Mucosa of rectum (tissue), 2 donors: ENCODE results near the gene LMBR1.

Source experiments
- H3K27ac ChIP-seq, 2 donors: one replicate each; pipeline ENCODE4 v1.7.0; 2013; ENCODE audit warnings: inconsistent platforms in 2 of 2, low read depth in 2 of 2, low read length in 2 of 2
- H3K27me3 ChIP-seq, 2 donors: one replicate each; pipeline ENCODE4 v1.7.0; 2013; ENCODE audit warnings: low read length in 2 of 2; ENCODE audit not compliant: control insufficient read depth in 2 of 2, insufficient read depth in 2 of 2
- H3K36me3 ChIP-seq, 2 donors: one replicate each; pipeline ENCODE4 v1.7.0; 2013; ENCODE audit warnings: low read length in 2 of 2; ENCODE audit not compliant: control insufficient read depth in 2 of 2, insufficient read depth in 2 of 2
- H3K4me1 ChIP-seq, 2 donors: one replicate each; pipeline ENCODE4 v1.7.0; 2013; ENCODE audit warnings: low read length in 2 of 2, mild to moderate bottlenecking in 1 of 2; ENCODE audit not compliant: control insufficient read depth in 2 of 2, insufficient read depth in 2 of 2
- H3K4me3 ChIP-seq, 2 donors: one replicate each; pipeline ENCODE4 v1.7.0; 2013; ENCODE audit warnings: low read length in 2 of 2
- H3K9ac ChIP-seq, 2 donors: one replicate each; pipeline ENCODE4 v1.7.0; 2013; ENCODE audit warnings: low read length in 2 of 2, low read depth in 1 of 2, mild to moderate bottlenecking in 1 of 2
- H3K9me3 ChIP-seq, 2 donors: one replicate each; pipeline ENCODE4 v1.7.0; 2013; ENCODE audit warnings: low read length in 2 of 2; ENCODE audit not compliant: control insufficient read depth in 2 of 2
- donor health status: healthy.
- donor health status: Normal muscosa, but diverticular disease.

LMBR1 gene

GRCh38 chr7:156662277-156662676 lies 230.7 kb downstream of the LMBR1 start:
- no peaks in the 10 kb centered on the region for H3K36me3 ChIP-seq
- H3K9me3 ChIP-seq, result no peaks in the 10 kb centered on the region
- H3K4me3 ChIP-seq, result no peak overlapping the region
- peaks cover 0 to 5% of the 10 kb centered on the region in 2 donors for H3K4me1 ChIP-seq
- no peak overlapping the region for H3K9ac ChIP-seq
- no peaks in the 10 kb centered on the region for H3K27me3 ChIP-seq
- H3K27ac ChIP-seq, result no peak overlapping the region

GRCh38 chr7:156661637-156662036 lies 231.3 kb downstream of the LMBR1 start:
- H3K27me3 ChIP-seq, result no peaks in the 10 kb centered on the region
- H3K36me3 ChIP-seq, result no peaks in the 10 kb centered on the region
- H3K4me1 ChIP-seq, result peaks cover 0 to 2% of the 10 kb centered on the region in 2 donors
- H3K27ac ChIP-seq, result no peak overlapping the region
- H3K9ac ChIP-seq, result no peak overlapping the region
- no peak overlapping the region for H3K4me3 ChIP-seq
- H3K9me3 ChIP-seq, result no peaks in the 10 kb centered on the region

- Histone ChIP-seq H3K9me3 (no peaks in the 10 kb centered on the region), H3K27ac (no peak overlapping the region), H3K9ac (no peak overlapping the region), H3K27me3 (no peaks in the 10 kb centered on the region), H3K4me1 (no peaks in the 10 kb centered on the region), H3K36me3 (no peaks in the 10 kb centered on the region), H3K4me3 (no peak overlapping the region)
Observed at GRCh38 chr7:156659961-156660360, 233.0 kb downstream of the LMBR1 start.

GRCh38 chr7:156659203-156659602 lies 233.8 kb downstream of the LMBR1 start:
- Histone ChIP-seq H3K9me3 (no peaks in the 10 kb centered on the region), H3K36me3 (no peaks in the 10 kb centered on the region), H3K27ac (no peak overlapping the region), H3K4me3 (no peak overlapping the region), H3K4me1 (no peaks in the 10 kb centered on the region), H3K27me3 (no peaks in the 10 kb centered on the region), H3K9ac (no peak overlapping the region)

- H3K4me3 ChIP-seq, result no peak overlapping the region
- H3K27me3 ChIP-seq, result no peaks in the 10 kb centered on the region
- no peak overlapping the region for H3K27ac ChIP-seq
- no peak overlapping the region for H3K9ac ChIP-seq
- no peaks in the 10 kb centered on the region for H3K4me1 ChIP-seq
- no peaks in the 10 kb centered on the region for H3K9me3 ChIP-seq
- H3K36me3 ChIP-seq, result no peaks in the 10 kb centered on the region
Observed at GRCh38 chr7:156657681-156658080, 235.3 kb downstream of the LMBR1 start.

GRCh38 chr7:156656598-156656997 lies 236.4 kb downstream of the LMBR1 start:
- no peaks in the 10 kb centered on the region for H3K27me3 ChIP-seq
- H3K4me1 ChIP-seq, result no peaks in the 10 kb centered on the region
- H3K4me3 ChIP-seq, result no peak overlapping the region
- no peak overlapping the region for H3K27ac ChIP-seq
- no peaks in the 10 kb centered on the region for H3K9me3 ChIP-seq
- no peaks in the 10 kb centered on the region for H3K36me3 ChIP-seq
- H3K9ac ChIP-seq, result no peak overlapping the region

GRCh38 chr7:156655983-156656382 lies 237.0 kb downstream of the LMBR1 start:
- Histone ChIP-seq H3K27ac (no peak overlapping the region), H3K9me3 (no peaks in the 10 kb centered on the region), H3K27me3 (no peaks in the 10 kb centered on the region), H3K36me3 (no peaks in the 10 kb centered on the region), H3K4me3 (no peak overlapping the region), H3K9ac (no peak overlapping the region), H3K4me1 (no peaks in the 10 kb centered on the region)

- H3K4me1 ChIP-seq, result no peaks in the 10 kb centered on the region
- no peak overlapping the region for H3K27ac ChIP-seq
- H3K36me3 ChIP-seq, result no peaks in the 10 kb centered on the region
- no peaks in the 10 kb centered on the region for H3K27me3 ChIP-seq
- H3K9ac ChIP-seq, result no peak overlapping the region
- no peaks in the 10 kb centered on the region for H3K9me3 ChIP-seq
- H3K4me3 ChIP-seq, result no peak overlapping the region
Observed at GRCh38 chr7:156655251-156655650, 237.7 kb downstream of the LMBR1 start.

- Histone ChIP-seq H3K9ac (no peak overlapping the region), H3K27me3 (no peaks in the 10 kb centered on the region), H3K4me3 (no peak overlapping the region), H3K4me1 (peaks cover 0 to 2% of the 10 kb centered on the region in 2 donors), H3K27ac (no peak overlapping the region), H3K9me3 (no peaks in the 10 kb centered on the region), H3K36me3 (no peaks in the 10 kb centered on the region)
Observed at GRCh38 chr7:156654511-156655234, 238.3 kb downstream of the LMBR1 start.

GRCh38 chr7:156652886-156653568 lies 240.0 kb downstream of the LMBR1 start:
- Histone ChIP-seq H3K9me3 (no peaks in the 10 kb centered on the region), H3K4me3 (no peak overlapping the region), H3K9ac (no peak overlapping the region), H3K4me1 (peaks cover 0 to 3% of the 10 kb centered on the region in 2 donors), H3K27ac (no peak overlapping the region), H3K27me3 (no peaks in the 10 kb centered on the region), H3K36me3 (no peaks in the 10 kb centered on the region)
